ENCODE results near the gene SNN. TPM values are rescaled to one million over a fixed set of nuclear protein-coding genes. Genes with fewer than 3 reads are reported as not detected.

The SNN gene
- total RNA-seq, 4 donors from 2014 or later = 22.5 to 94.5 (median 78.1) TPM

DNA sequence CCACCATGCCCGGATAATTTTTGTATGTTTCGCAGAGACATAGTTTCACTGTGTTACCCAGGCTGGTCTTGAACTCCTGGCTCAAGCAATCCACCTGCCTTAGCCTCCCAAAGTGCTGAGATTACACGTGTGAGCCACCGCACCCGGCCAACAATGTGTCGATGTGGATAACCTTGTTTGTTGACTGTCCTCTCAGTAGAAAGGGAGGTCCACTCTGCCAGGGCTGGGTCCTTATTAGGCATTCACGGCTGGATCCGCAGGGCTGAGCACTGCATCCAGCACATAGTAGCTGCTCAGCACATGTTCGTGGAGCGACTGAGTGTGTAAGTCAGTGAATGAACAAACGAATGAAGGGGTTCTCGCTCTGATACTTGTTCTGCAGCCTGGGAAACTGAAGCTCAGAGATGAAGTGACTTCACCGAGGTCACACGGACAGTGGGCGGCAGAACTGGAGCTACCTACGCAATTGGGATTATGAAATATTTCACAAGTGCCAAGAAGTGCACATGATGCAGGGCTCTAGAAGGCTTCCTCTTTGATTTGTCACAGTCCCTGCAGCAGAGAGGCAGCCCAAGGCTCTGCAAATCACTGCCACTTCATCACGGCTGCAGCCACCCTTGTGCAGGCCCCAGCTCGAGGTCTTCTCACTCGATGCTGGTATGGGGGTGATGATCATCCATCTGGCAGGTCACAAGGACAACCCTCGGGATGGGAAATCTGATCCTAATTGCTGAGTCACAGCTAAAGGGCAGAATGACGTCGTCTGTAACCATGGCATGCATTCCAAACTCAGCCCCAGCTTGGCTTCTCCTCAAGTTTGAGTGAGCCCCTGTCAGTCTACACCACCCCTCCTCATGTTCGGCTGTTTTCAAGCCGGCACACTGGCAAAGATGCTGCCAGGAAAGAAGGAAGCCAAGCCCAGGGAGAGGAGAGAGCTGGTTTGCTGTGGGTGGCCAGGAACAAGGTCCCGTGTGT lies 28.0 kb upstream of the SNN start:
- intact Hi-C loops (cut with DNase I; ENCODE audit: low total_unique reads) (loop anchor here (1.0 to 10.0 kb wide), 7 partner anchors 29 to 675 kb away; partner anchors contain the start of genes LITAF and SNN), in situ Hi-C loops (cut with MboI; ENCODE audit: low sequenced_read_pairs in 4 of 4) (loop anchor here (5.0 to 10.0 kb wide), 5 partner anchors 105 to 248 kb away; no protein-coding TSS in a partner anchor)
- no peak overlapping the region for H3K4me3 ChIP-seq
- no peaks in the 10 kb centered on the region for H3K9me3 ChIP-seq
- TF ChIP-seq CTCF (IDR thresholded peaks at IDR 0.05 in 4 of 5, conservative IDR thresholded peaks at IDR 0.05 in 1 of 5) = peak in 1 of 5 experiments; percentile 25
- TF ChIP-seq POLR2A (IDR thresholded peaks at IDR 0.05) = peak; percentile 73 to 82
- no peaks in the 10 kb centered on the region for H3K36me3 ChIP-seq
- ATAC-seq = peak; percentile 92 to 99
- peak; percentile 90 to 94 for DNase-seq
- no peaks in the 10 kb centered on the region for H3K27me3 ChIP-seq
- H3K4me1 ChIP-seq = peaks cover 19 to 23% of the 10 kb centered on the region in 2 donors
- H3K27ac ChIP-seq = peak overlapping the region; percentile 88 to 96 (median 94)

DNA sequence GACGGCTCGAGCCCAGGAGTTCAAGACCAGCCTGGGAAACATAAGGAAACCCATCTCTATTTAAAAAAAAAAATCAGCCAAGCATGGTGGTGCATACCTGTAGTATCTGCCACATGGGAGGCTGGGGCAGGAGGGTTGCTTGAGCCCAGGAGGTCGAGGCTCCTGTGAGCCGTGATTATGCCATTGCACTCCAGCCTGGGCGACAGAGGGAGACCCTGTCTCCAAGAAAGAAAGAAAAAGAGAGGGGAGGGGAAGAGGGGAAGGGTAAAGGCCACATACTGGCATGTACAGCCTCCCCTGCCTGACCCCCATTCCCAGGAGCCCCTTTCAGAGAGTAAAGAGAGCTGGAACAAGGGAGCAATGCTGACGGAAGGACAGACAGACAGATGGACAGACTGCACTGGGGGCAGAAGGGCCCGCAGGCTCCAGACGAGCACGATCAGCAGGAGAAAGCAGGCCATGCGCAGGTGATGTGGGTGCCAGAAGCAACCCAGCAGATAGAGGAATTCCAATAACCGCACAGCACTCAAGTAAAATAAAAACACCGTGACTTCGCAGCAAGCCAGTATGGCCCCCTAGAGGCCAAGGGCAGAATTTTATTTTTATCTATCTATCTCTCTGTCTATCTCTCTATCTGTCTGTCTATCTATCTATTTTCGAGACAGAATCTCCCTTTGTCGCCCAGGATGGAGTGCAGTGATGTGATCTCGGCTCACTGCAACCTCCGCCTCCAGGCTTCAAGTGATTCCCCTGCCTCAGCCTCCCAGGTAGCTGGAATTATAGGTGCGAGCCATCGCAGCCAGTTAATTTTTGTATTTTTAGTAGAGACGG lies 27.1 kb upstream of the SNN start:
- peak overlapping the region in 1 of 4 donors; percentile 14 for H3K4me3 ChIP-seq
- intact Hi-C loops (cut with DNase I; ENCODE audit: low total_unique reads) (loop anchor here (1.0 to 10.0 kb wide), 9 partner anchors 28 to 676 kb away; partner anchors contain the start of genes LITAF and SNN), in situ Hi-C loops (cut with MboI; ENCODE audit: low sequenced_read_pairs in 4 of 4) (loop anchor here (5.0 to 10.0 kb wide), 4 partner anchors 106 to 249 kb away; no protein-coding TSS in a partner anchor)
- H3K9me3 ChIP-seq = no peaks in the 10 kb centered on the region
- ATAC-seq = peak; percentile 42 to 60
- no peaks in the 10 kb centered on the region for H3K27me3 ChIP-seq
- H3K27ac ChIP-seq = peak overlapping the region; percentile 88 to 96 (median 94)
- no peaks in the 10 kb centered on the region for H3K36me3 ChIP-seq
- TF ChIP-seq POLR2A (IDR thresholded peaks at IDR 0.05) = no peak
- TF ChIP-seq CTCF (IDR thresholded peaks at IDR 0.05 in 4 of 5, conservative IDR thresholded peaks at IDR 0.05 in 1 of 5) = peak; percentile 76 to 90 (median 84)
- peaks cover 19 to 23% of the 10 kb centered on the region in 2 donors for H3K4me1 ChIP-seq
- DNase-seq = peak in 1 of 2 donors; percentile 55

- Histone ChIP-seq H3K36me3 (no peaks in the 10 kb centered on the region), H3K9me3 (no peaks in the 10 kb centered on the region), H3K4me1 (peaks cover 19 to 23% of the 10 kb centered on the region in 2 donors), H3K27ac (no peak overlapping the region), H3K27me3 (no peaks in the 10 kb centered on the region), H3K4me3 (no peak overlapping the region)
- in situ Hi-C loops (cut with MboI; ENCODE audit: low sequenced_read_pairs in 4 of 4) (loop anchor here (5.0 to 10.0 kb wide), 4 partner anchors 108 to 250 kb away; no protein-coding TSS in a partner anchor), intact Hi-C loops (cut with DNase I; ENCODE audit: low total_unique reads) (loop anchor here (10.0 kb wide), 1 partner anchor 678 kb away; no protein-coding TSS in a partner anchor)
- no peak for TF ChIP-seq POLR2A (IDR thresholded peaks at IDR 0.05)
- TF ChIP-seq CTCF (IDR thresholded peaks at IDR 0.05 in 4 of 5, conservative IDR thresholded peaks at IDR 0.05 in 1 of 5) = no peak
- DNase-seq (no peak), ATAC-seq (no peak)
Observed at GRCh38 chr16:11642765-11643116, 25.5 kb upstream of the SNN start.

- Histone ChIP-seq H3K27ac (no peak overlapping the region), H3K36me3 (no peaks in the 10 kb centered on the region), H3K27me3 (no peaks in the 10 kb centered on the region), H3K9me3 (no peaks in the 10 kb centered on the region), H3K4me1 (no peaks in the 10 kb centered on the region), H3K4me3 (no peak overlapping the region)
- intact Hi-C loops (cut with DNase I; ENCODE audit: low total_unique reads) = loop anchor here (10.0 kb wide), 1 partner anchor 684 kb away; no protein-coding TSS in a partner anchor
- in situ Hi-C loops (cut with MboI; ENCODE audit: low sequenced_read_pairs in 4 of 4) = loop anchor here (5.0 to 10.0 kb wide), 3 partner anchors 114 to 254 kb away; no protein-coding TSS in a partner anchor
- ATAC-seq (no peak), DNase-seq (no peak)
- no peak for TF ChIP-seq CTCF (IDR thresholded peaks at IDR 0.05 in 4 of 5, conservative IDR thresholded peaks at IDR 0.05 in 1 of 5)
- TF ChIP-seq POLR2A (IDR thresholded peaks at IDR 0.05) = no peak
Observed at GRCh38 chr16:11649276-11649675, 19.0 kb upstream of the SNN start.
